BJ (cell line): ENCODE measurements around the gene TWF2. TPM values are rescaled to one million over a fixed set of nuclear protein-coding genes. Genes with fewer than 3 reads are reported as not detected.

ENCODE experiments used
- CTCF ChIA-PET: fragments of 350-600 bp; formaldehyde crosslinking; extraction: SDS; loops from one replicate; lab custom pipeline; 2021; ENCODE audit warnings: antibody characterized with exemption, inconsistent platforms; lab: Yijun Ruan, JAX
- POLR2A ChIA-PET: fragments of 300-600 bp; sonication (Branson Sonifier 250); formaldehyde crosslinking; extraction: SDS; loops from one replicate; lab custom pipeline; 2021; ENCODE audit warnings: antibody characterized with exemption; lab: Charles Lee
- DNase-seq: peaks from one replicate; pipeline ENCODE4 v3.0.0-alpha.2; 2011; ENCODE audit warnings: low read depth
- H3K27me3 ChIP-seq: 2 replicates; pipeline ENCODE4 v1.6.0; 2011; ENCODE audit warnings: low read length; ENCODE audit not compliant: control insufficient read depth, insufficient read depth
- H3K36me3 ChIP-seq: 2 replicates; pipeline ENCODE4 v1.5.1; 2011; ENCODE audit warnings: low read length; ENCODE audit not compliant: control insufficient read depth, insufficient read depth
- H3K4me3 ChIP-seq: 2 replicates; pipeline ENCODE4 v1.5.1; 2011; ENCODE audit warnings: low read depth, mild to moderate bottlenecking, control low read depth, low read length
- polyA plus RNA-seq: library from polyadenylated mRNA; depleted of rRNA; stranded (reverse); fragments of >200 nt; gene quantifications from 2 replicates; pipeline ENCODE4 v1.2.3, GENCODE V29; 2011
- TF ChIP-seq, protein P1 (sequence below): IDR thresholded peaks from 2 replicates; pipeline ENCODE4 v1.5.1; 2011; ENCODE audit warnings: low read depth, mild to moderate bottlenecking, control low read depth, inconsistent platforms, low read length, moderate library complexity; ENCODE audit not compliant: insufficient read depth

The TWF2 gene
- polyA plus RNA-seq, 1 experiment, result 205 TPM

DNA sequence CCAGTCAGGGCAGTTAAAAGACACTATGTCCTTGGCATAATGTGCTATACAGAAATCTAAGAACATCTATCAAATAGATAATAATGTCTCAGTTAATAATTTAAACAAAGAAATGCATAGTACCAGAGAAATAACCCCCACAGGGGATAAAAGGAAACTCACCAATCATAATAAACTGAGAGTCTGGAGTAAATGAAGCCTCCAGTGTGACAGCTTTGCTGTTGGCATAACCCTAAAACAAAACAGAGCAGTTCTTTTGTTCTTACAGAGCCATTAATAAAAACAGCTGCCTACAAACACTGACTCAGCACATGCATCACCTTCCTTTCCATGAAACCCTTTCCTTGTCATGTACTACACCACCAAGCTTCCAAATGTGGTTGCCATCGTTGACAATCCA is 20.1 kb upstream of the TWF2 start:
- Histone ChIP-seq H3K27me3 (no peaks in the 10 kb centered on the region), H3K36me3 (peaks cover 29% of the 10 kb centered on the region), H3K4me3 (no peak overlapping the region)
- TF ChIP-seq, protein P1, sequence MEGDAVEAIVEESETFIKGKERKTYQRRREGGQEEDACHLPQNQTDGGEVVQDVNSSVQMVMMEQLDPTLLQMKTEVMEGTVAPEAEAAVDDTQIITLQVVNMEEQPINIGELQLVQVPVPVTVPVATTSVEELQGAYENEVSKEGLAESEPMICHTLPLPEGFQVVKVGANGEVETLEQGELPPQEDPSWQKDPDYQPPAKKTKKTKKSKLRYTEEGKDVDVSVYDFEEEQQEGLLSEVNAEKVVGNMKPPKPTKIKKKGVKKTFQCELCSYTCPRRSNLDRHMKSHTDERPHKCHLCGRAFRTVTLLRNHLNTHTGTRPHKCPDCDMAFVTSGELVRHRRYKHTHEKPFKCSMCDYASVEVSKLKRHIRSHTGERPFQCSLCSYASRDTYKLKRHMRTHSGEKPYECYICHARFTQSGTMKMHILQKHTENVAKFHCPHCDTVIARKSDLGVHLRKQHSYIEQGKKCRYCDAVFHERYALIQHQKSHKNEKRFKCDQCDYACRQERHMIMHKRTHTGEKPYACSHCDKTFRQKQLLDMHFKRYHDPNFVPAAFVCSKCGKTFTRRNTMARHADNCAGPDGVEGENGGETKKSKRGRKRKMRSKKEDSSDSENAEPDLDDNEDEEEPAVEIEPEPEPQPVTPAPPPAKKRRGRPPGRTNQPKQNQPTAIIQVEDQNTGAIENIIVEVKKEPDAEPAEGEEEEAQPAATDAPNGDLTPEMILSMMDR, result no peak
- DNase-seq, result no peak
- POLR2A ChIA-PET, result no interaction called here
- CTCF ChIA-PET, result interaction anchor here (1.7 kb wide), 1 partner anchor 18 kb away, joined by 4 read pairs; no protein-coding TSS in a partner anchor

DNA sequence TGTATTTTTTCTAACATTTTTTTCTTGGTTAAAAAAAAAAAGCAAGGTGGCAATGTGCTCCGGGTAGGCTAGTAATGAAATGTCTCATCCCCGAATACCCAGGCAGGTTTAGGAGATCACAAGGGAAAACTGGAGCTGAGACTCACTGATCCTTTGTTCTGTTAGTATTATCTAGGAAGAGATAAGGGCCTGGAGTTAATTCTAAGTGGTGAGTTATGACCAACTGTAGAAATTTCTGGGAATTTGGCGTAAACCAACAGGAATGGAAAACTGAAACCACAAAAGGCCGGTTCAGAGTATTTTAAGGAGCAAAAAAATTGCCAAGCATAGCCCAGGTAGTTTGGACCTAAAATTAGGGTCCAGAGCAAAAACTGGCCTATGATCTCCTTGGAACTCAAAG is 19.0 kb upstream of the TWF2 start:
- POLR2A ChIA-PET, result no interaction called here
- TF ChIP-seq, protein P1, result no peak
- DNase-seq, result no peak
- Histone ChIP-seq H3K27me3 (no peaks in the 10 kb centered on the region), H3K4me3 (no peak overlapping the region), H3K36me3 (peaks cover 34% of the 10 kb centered on the region)
- CTCF ChIA-PET, result interaction anchor here (1.7 kb wide), 1 partner anchor 19 kb away, joined by 4 read pairs; no protein-coding TSS in a partner anchor

DNA sequence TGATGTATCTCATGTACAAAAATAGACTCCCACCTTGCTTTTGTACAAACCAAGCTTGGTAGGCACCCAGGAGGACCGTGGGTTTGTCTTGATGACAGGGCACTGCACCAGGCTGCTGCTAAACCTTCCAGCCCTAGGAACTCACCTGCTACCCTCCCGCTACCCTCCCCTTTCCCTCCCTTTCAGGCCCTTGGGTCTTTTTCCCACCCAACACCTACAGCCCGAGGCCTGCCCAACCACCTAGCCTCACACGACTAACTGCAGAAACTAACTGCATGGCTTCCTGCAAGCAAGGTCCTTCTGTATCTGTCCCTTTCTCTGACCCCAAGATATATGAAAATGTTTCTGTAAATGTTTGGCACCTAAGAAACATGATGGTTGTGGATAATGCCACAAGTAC is 17.7 kb upstream of the TWF2 start:
- ChIA-PET CTCF (interaction anchor here (1.7 kb wide), 1 partner anchor 11 kb away, joined by 5 read pairs; no protein-coding TSS in a partner anchor), POLR2A (no interaction called here)
- TF ChIP-seq, protein P1, result no peak
- Histone ChIP-seq H3K4me3 (no peak overlapping the region), H3K27me3 (no peaks in the 10 kb centered on the region), H3K36me3 (peaks cover 31% of the 10 kb centered on the region)
- no peak for DNase-seq

DNA sequence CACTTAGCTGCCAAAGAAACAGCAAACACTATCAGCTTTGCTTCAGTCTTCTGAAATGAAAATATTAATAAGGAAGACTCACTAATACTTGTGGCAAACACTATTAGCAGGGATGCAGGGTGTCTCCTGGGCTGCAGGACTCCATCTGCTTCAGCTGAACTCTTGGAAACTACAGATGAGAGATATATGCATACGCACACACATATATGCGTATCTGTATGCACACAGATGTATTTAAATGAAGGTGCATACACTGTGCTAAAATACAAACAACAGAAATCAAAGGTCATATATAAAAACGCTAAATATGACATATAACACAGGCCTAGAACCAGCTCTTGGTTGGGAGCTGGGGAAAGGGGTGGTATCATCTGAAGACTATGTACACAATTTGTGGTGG is 17.2 kb upstream of the TWF2 start:
- TF ChIP-seq, protein P1, result no peak
- POLR2A ChIA-PET, result no interaction called here
- Histone ChIP-seq H3K27me3 (no peaks in the 10 kb centered on the region), H3K4me3 (no peak overlapping the region), H3K36me3 (peaks cover 31% of the 10 kb centered on the region)
- DNase-seq, result no peak
- CTCF ChIA-PET, result interaction anchor here (0.6 to 1.7 kb wide), 2 partner anchors 11 to 84 kb away, joined by 3 to 5 read pairs; no protein-coding TSS in a partner anchor

DNA sequence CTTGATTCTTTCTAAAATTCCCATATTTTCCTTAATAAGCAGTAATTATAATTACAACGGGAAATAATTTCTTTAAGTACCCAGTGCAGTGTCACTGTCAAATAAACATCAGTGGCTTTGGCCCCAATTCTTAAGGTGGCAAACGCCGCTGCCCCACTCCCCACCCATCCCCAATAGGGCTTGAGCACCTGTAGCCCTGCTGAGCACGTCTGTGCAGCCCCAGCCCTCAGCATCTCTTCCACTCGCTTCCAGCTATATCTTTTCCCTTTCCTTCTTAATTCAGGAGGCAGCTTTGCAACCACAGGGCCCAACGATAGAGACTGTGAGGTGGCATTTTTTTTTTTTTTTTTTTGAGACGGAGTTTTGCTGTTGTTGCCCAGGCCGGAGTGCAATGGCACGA is 15.7 kb upstream of the TWF2 start:
- TF ChIP-seq, protein P1, result no peak
- Histone ChIP-seq H3K27me3 (no peaks in the 10 kb centered on the region), H3K36me3 (peaks cover 35% of the 10 kb centered on the region), H3K4me3 (no peak overlapping the region)
- ChIA-PET POLR2A (no interaction called here), CTCF (interaction anchor here (1.2 kb wide), 1 partner anchor 16 kb away, joined by 3 read pairs; the partner anchor contains the start of gene TWF2)
- DNase-seq, result no peak
